NCI-H146 treated with DMSO at 0.1 percent for 48 hours (cell line): ENCODE measurements around the gene OXA1L.
"Not testable (repeated sequence)": the region's sequence is repeated elsewhere in the genome, so short reads cannot be mapped to it uniquely, and the experiment has no call there.

Experiments
- DNase-seq: peaks from one replicate; lab custom pipeline; 2025; ENCODE audit not compliant: unreplicated experiment; lab: John Stamatoyannopoulos, UW

The OXA1L gene

DNA sequence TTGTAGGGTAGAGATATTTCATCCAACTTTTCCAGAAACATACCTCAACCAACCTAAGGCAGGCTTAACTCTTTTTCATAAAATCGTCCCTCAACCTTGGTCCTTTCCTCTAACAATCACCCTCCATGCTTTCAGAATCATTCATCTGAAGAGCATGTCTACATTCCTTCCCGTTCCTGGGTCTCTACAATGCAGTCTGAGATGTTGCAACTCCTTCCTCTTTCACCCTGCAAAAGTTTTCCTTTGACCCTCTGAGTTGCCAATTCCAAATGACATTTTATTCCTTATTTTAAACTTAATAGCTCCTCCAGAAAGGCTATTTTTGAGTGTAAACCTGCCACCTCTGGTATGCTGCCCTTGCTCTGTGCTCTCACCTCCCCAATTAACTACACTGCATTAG is 32.0 kb downstream of the OXA1L start:
- DNase-seq = no peak

DNA sequence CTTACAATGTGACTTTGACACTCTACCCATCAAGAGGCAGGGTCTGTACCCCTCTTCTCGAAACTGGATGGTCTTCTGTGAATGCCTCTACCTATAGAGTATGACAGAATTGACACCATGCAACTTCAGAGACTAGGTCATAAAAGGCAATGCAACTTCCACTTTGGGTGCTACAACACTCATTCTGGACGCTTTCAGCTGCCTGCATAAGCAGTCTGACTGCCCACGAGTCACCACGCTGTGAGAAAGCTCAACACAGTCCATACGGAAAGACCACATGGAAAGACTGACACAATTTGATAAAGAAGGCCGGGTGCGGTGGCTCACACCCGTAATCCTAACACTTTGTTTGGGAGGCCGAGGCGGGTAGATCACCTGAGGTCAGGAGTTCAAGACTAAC is 33.9 kb downstream of the OXA1L start:
- no peak for DNase-seq

DNA sequence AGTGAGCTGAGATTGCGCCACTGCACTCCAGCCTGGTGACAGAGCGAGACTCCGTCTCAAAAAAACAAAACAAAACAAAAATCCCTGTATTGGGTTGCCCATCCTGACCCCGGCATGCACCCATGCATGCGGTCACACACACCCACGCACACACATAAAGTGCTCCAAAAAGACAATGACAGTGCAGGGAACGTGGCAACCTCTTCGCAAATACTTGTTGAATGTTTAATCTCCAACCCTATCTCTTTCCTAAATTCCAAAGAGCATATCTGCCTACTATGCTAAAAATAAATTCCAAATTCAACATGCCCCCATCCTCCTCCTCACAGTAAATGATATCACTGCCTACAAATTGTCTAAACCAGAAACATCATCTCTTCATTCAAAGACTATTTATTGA is 35.2 kb downstream of the OXA1L start:
- DNase-seq = no peak

DNA sequence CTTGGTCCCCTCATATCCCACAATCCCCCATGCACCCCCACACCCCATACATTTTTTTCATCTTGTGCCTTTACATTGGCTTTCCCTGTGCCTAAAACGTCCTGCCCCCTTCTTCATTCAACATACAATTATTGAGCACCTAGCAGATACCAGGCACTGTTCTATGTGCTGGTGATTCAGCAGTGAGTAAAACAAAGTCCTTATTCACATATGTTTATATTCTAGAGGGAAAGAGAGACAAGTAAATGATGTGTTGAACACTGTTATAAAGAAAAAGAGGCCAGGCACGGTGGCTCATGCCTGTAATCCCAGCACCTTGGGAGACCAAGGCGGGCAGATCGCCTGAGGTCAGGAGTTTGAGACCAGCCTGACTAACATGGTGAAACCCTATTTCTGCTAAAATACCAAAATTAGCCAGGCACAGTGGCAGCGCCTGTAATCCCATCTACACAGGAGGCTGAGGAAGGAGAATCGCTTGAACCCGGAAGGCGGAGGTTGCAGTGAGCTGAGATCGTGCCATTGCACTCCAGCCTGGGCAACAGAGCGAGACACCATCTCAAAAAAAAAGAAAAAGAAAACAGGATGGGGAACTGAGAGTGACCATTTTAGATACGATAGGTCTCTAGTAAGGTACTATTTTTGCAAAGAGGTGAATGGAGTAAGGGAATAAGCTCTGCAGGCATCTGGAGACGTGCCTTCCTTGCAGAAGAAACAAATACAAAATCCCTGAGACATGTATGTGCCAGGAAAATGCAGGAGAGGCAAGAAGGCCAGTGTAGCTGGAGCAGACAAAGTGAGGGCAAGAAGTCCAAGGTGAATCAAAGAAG is 36.6 kb downstream of the OXA1L start:
- no peak for DNase-seq

DNA sequence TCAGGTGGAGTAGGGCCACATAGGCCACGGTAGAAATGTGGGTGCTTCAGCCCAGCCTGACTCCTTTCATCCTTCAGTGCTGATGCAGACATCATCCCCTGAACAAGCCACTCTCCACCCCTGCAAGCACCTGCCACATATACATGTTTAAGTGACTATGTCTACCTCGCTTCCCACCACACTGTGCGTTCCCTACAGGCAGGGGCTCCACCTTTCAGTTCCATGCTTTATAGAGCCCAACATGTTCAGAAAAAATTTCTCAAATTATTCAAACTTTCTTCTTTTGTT is 37.1 kb downstream of the OXA1L start:
- no peak for DNase-seq

DNA sequence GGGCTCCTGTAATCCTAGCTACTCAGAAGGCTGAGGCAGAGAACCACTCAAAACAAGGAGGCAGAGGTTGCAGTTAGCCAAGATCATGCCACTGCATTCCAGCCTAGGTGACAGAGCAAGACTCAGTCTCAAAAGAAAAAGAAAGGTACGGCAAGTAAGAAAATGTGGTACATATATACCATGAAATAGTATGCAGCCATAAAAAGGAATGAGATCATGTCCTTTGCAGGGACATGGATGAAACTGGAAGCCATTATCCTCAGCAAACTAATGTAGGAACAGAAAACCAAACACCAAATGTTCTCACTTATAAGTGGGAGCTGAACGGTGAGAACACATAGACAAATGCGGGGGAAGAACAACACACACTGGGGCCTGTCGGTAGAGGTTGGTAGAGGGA is 38.7 kb downstream of the OXA1L start:
- not testable (repeated sequence) for DNase-seq

DNA sequence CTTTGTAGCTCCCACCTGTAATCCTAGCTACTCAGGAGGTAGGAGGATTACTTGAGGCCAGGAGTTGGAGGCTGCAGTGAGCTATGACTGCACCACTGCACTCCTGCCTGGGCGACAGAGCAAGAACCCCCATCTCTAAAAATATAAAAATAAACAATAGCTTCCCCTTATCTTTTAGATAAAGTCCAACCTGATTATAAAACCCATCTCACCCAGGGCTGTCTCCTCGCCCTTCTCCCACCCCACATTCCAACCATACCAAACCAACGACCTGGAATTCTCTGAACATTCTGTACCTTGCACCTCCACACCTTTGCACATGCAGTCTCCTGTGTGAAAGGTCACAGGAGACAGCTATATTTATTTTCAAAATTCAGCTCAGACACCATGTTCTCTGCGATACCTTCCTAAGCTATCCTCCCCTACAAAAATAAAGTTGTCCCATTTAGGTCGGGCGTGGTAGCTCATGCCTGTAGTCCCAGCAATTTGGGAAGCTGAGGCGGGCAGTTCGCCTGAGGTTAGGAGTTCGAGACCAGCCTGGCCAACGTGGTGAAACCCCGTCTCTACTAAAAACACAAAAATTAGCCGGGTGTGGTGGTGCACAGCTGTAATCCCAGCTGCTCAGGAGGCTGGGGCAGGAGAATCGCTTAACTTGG is 41.1 kb downstream of the OXA1L start:
- DNase-seq = no peak

DNA sequence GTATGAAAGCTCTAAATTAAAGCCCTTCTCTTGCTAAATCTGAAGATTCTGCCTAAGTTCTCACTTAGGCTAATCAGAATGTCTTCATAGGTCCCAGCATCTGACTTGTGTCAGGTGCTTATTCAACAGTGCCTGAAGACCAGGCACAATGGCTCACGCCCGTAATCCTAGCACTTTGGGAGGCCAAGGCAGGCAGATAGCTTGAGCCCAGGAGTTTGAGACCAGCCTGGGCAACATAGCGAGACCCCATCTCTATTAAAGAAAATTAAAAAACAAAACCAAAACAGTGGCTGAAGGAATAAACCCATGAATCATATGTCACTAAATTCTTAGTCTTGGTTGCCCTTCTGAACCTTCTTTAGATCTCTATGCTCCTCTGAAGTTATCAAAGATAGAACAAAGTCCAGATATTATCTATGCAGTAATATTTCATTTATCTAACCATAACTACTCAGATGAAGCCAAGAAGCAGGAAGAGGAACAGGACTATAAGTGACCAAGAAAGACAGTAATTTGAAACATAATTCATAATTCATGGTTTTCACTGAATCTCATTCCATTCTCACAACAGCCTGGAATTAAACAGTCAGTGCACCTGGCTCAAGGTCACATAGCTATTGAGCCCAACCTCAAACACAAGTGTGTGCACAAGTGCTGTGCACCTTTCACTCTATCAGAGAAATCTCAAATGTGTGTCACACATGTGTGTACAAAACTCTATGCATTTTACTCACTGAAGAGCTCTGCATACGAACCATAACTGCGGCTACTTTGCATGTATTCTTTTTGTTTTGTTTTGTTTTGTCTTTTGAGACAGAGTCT is 42.1 kb downstream of the OXA1L start:
- no peak for DNase-seq

DNA sequence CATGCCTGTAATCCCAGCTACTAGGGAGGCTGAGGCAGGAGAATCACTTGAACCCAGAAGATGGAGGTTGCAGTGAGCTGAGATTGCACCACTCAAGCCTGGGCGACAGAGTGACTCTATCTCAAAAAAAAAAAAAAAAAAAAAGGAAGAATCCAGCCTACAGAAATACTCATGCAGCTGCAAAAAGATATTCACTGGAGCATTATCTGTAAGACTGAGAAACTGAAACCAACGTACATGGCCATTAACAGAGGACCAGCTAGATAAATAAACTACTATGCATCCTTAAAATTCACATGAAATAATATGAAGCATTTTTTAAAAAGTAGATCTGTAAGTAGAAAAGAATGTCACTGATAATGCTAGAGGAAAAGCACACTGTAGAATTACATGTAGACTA is 45.2 kb downstream of the OXA1L start:
- no peak for DNase-seq

DNA sequence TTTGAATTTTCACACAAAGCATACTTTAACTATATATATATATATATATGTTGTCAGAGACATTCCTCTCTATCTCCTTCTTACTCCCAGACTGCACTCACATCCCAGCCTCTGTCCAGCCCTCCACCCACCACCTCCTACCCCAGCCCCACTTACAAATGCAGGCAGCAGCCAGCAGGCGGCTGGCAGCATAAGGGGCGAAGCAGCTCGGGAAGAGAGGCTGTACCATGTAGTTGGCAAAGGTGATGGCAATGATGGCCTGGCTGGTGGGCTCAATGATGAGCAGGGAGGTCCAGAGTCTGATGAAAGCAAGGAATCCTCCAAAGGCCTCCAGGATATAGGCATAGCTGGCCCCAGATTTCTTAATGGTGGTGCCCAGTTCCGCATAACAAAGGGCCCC is 46.3 kb downstream of the OXA1L start:
- no peak for DNase-seq

DNA sequence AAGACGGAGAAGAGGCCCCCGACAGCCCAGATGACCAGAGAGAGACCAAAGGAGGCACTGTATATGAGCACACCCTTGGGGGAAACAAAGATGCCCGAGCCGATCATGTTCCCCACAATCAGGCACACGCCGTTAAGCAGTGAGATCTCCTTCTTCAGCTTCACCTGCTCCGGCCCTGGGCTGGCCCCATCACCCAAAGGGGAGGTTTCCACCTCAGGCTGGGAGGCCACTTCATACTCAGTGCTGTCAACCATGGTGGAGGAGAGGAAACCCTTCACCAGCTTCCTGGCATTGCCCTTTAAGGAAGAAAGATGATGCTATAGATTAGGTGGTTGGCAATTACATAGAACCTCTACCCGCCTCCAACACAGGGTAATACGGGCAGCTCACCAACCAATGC is 46.7 kb downstream of the OXA1L start:
- DNase-seq = no peak

DNA sequence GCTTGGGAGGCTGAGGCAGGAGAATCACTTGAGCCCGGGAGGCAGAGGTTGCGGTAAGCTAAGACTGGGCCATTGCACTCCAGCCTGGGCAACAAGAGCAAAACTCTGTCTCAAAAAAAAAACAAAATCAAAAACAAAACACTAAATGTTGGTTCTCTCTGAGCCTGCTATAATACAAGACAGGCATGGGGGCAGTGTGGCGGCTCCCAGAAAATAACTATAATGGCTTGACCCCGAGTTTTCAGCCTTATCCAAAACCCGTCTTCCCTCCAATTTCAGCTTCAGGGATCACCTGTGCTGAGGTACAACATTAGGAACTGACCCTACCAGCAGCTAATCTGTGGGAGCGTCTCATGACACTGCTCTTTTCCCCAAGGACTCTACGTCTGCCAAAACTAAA is 47.9 kb downstream of the OXA1L start:
- no peak for DNase-seq

DNA sequence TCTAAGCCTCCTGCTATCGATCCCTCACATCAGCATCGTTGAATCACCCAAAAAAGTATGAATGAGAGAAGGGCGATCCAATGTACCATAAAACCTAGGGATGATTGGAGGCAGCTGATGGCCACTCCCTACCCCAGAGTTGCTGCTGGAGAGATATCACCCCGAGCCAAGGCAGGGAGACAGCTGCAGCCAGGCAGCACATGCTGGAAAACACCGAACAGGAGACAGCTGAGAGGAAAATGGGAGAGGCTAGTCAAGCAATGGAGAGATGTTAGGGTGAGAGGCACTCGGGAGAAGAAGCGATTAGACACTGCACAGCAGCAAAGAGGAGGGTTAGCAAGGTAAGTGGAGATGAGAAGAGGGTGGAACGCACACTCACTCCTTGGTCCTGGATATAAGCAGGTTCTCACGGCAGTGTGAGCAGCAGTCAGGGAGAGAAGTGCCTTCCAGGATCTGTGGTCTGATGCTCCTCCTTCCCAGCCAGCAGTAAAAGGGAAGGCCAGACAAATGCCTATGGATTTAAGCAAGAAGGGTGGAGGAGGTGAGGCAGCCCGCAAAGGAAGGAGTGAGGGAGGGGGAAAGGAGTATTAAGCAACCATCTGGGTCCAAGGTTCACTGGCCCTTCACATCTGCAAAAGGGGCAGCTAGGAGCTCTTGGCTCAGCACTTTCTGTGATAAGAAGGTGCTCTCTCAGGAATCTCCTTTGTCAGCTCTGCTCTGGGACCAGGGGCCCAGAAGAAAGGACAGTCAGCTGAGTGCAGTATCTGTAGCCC is 48.6 kb downstream of the OXA1L start, which contains the start of gene SLC7A7:
Gene SLC7A7 (minus strand): TSS at position 495 of the 773 bp plus-strand sequence. CDS start 2,037 bp downstream, outside the sequence.
- no peak for DNase-seq

DNA sequence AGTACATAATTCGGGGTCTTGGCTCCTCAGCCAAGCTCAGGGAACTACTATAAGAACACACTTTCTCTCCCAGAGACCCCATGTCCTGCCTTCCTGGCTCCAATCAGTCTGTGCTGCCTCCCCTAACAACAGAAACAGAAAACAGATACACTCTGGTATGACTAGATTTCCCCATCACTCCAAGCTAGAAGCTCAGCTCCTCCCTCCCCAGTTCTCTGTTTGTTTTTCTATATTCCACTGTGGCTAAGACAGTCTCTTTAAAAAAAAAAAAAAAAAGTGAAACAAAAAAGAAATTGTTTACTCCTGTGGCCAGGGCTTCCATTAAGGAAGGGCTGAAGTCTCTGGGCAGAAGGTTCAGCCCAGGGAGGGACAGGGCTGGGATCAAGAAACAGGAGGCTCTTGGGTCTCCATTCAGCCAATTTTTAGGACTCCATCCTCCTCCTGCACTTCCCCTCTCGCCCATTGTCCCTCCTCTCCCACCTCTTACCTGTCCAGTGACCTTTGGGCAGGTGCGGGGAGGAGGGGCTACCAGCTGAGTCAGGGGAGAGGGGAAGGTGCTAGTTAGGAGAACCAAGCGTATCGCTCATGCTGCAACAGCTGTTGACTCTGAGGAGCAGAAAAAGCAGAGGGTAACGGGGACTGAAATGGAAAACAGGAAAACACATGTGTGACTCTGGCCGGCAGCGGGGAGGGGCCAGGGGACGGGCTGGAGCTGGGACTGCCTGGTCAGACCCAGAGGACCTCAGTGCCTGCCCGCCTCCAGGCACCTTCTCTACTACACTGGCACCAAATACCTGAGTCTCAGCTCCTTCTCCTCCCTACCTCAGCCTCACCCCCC is 52.9 kb downstream of the OXA1L start:
- DNase-seq = peak; percentile 24

DNA sequence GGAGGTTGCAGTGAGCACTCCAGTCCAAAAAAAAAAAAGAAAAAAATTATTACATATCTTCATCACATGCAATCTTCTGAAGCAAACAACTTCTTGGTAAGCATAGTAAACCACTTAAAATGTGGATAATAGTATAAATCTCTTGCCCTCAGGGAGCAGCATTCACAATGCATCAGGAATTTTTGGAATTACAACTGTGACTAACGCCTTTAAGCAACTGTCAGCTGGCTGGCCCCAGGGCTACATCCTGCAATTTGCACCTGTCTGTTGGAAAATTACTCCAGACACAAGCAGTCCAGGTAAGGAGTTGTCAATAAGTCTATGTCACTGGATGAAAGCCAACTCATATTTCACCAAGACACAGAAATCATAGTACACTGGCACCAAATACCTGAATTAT is 54.2 kb downstream of the OXA1L start:
- DNase-seq = peak; percentile 24

DNA sequence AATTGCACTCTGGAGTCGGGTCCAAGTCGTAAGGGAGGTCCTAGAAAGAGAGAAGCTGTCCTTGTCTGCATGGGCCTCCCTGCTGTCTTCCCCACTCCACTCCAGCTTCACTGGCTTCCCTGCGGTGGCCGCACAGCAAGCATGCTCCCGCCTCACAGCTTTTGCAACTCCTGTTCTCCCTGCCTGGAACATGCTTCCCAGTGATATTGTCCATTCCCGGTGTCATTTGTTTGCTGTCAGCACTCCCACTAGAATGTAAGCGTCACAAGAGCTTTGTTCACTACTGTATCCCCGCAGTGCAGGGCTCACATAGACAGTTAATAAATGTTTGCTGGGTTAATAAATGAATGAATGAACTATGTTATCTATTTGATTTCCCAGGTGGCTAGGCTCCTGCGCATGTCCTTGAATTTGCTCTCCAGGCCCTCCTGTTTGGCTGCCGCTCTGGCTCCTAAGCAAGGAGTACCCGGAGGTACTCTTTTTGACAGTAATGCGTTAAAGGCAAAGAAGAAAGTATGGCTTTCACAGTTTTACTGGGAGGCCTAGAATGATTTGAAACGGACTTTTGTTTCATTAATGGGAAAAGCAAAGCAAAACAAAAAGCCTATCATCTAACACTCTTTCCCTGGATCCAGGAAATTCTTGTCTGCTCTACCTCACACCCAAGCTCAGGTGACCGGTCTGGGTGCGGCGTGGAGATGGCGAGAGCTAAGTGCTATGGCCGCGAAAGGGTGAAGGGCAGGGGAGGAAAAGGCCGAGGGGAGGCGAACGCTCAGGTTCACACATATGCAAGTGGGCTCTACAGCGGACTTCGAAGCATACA is 54.9 kb downstream of the OXA1L start:
- DNase-seq = peak; percentile 46

DNA sequence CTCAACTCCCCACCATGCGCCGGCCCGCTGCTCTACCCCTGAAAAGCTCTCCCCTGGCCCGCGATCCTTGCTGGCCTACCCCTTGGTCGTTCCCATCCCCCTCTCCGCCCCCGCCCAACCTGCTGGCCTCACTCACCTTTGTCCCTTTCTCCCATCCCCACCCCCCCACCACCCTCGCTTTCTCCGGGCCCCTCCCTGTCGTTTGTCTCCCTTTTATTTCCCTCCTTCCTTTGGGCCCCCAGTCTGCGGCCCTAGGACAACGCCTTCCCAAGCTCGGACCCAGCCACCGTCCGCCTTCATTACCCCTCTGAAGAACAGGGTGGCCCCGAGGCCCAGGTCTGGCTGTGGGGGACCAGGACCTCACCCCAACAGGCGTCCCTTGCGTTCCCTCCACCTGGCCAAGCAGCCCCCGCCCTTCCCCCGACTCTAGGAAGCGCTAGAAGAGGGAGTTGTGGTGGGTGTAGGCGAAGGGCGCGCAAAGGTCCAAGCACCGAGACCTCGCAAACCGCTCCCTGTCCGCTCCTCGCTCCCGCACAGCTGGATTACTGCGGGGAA is 55.6 kb downstream of the OXA1L start:
- DNase-seq = no peak
